GM23248 (cell line): ENCODE data around the gene MRPL49.

Experiments
- EZH2 ChIP-seq: fragments of 200-600 bp; sonication (generic); IDR thresholded peaks from 2 replicates; pipeline ENCODE4 v1.6.1; 2018; ENCODE audit warnings: antibody characterized with exemption, mild to moderate bottlenecking; ENCODE audit not compliant: insufficient read depth, poor library complexity, severe bottlenecking
- EZH2phosphoT487 ChIP-seq: fragments of 200-600 bp; sonication (generic); IDR thresholded peaks from 2 replicates; pipeline ENCODE4 v1.6.1; 2018; ENCODE audit warnings: antibody characterized with exemption, moderate library complexity, mild to moderate bottlenecking, low read depth; ENCODE audit not compliant: insufficient read depth

DNA sequence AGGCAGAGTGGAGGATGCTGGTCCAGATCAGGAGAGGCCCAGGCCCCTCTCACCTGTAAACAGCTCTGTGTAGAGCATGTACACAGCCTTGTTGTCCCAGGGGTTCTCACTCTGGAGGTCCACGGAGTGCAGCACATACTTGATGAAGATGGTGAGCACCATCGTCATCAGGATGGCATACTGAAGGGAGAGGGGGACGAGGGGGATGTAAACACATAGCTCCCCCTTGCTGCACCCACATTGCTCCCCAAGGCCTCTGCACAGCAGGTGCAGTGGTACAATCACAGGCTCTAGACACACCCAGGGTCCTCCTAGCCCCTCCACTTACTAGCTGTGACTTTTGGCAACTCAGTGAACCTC lies 9.3 kb downstream of the MRPL49 start:
- TF ChIP-seq EZH2 (no peak), EZH2phosphoT487 (no peak)
